Osteoblast (primary cell): ENCODE results near the gene HCFC1R1. TPM values are rescaled to one million over a fixed set of nuclear protein-coding genes. Genes with fewer than 3 reads are reported as not detected.

Experiments used
- DNase-seq: peaks from one replicate; pipeline ENCODE4 v3.0.0; 2011; ENCODE audit warnings: low spot score, mixed read lengths; ENCODE audit not compliant: insufficient read length; ENCODE audit errors: missing footprints
- H2AFZ ChIP-seq: 2 replicates; pipeline ENCODE4 v1.6.0; 2011; ENCODE audit warnings: mild to moderate bottlenecking, low read length
- H3K27ac ChIP-seq: 2 replicates; pipeline ENCODE4 v1.5.1; 2011; ENCODE audit warnings: mild to moderate bottlenecking, low read depth, low read length, moderate library complexity
- H3K27me3 ChIP-seq: 2 replicates; pipeline ENCODE4 v1.6.0; 2012; ENCODE audit warnings: mild to moderate bottlenecking, control low read depth, inconsistent platforms, low read length, moderate library complexity; ENCODE audit not compliant: insufficient read depth
- H3K36me3 ChIP-seq: 2 replicates; pipeline ENCODE4 v1.5.1; 2011; ENCODE audit warnings: mild to moderate bottlenecking, low read length, control low read depth, moderate library complexity; ENCODE audit not compliant: insufficient read depth
- H3K4me1 ChIP-seq: 2 replicates; pipeline ENCODE4 v1.5.1; 2011; ENCODE audit warnings: mild to moderate bottlenecking, low read length, control low read depth, moderate library complexity; ENCODE audit not compliant: insufficient read depth
- H3K4me2 ChIP-seq: 2 replicates; pipeline ENCODE4 v1.6.0; 2011; ENCODE audit warnings: mild to moderate bottlenecking, low read length; ENCODE audit not compliant: insufficient read depth
- H3K4me3 ChIP-seq: fragments of 200-600 bp; sonication (generic); 3 replicates; pipeline ENCODE4 v1.5.1; 2012; ENCODE audit warnings: mild to moderate bottlenecking, low read length, inconsistent platforms; ENCODE audit not compliant: insufficient read depth
- H3K79me2 ChIP-seq: 2 replicates; pipeline ENCODE4 v1.6.0; 2012; ENCODE audit warnings: mild to moderate bottlenecking, low read length, control low read depth, inconsistent platforms; ENCODE audit not compliant: insufficient read depth
- H3K9me3 ChIP-seq: 2 replicates; pipeline ENCODE4 v1.5.1; 2011; ENCODE audit warnings: low read depth, low read length, control low read depth
- H4K20me1 ChIP-seq: 2 replicates; pipeline ENCODE4 v1.6.0; 2012; ENCODE audit warnings: mild to moderate bottlenecking, low read length, control low read depth; ENCODE audit not compliant: insufficient read depth
- CTCF ChIP-seq: IDR thresholded peaks from 2 replicates; pipeline ENCODE4 v1.5.1; 2011; ENCODE audit warnings: mild to moderate bottlenecking, low read depth, low read length, moderate library complexity; ENCODE audit errors: extremely low read depth
- total RNA-seq: library from RNA; depleted of rRNA; stranded (reverse); fragments of >200 nt; gene quantifications from 2 replicates; pipeline ENCODE4 v1.2.3, GENCODE V29; 2012

Gene HCFC1R1
- total RNA-seq, 1 donor = 20.3 TPM

GRCh38 chr16:3050487-3050886 lies 26.7 kb upstream of the HCFC1R1 start:
- H3K27ac ChIP-seq = no peak overlapping the region
- H4K20me1 ChIP-seq = no peaks in the 10 kb centered on the region
- H3K4me3 ChIP-seq = no peak overlapping the region
- H3K36me3 ChIP-seq = no peaks in the 10 kb centered on the region
- no peak for TF ChIP-seq CTCF
- DNase-seq = no peak
- H3K4me1 ChIP-seq = no peaks in the 10 kb centered on the region
- H3K27me3 ChIP-seq = peaks cover 50% of the 10 kb centered on the region
- no peak overlapping the region for H2AFZ ChIP-seq
- H3K9me3 ChIP-seq = no peaks in the 10 kb centered on the region
- H3K4me2 ChIP-seq = no peak overlapping the region
- no peaks in the 10 kb centered on the region for H3K79me2 ChIP-seq

- H3K27me3 ChIP-seq = peaks cover 54% of the 10 kb centered on the region
- no peak overlapping the region for H2AFZ ChIP-seq
Observed at GRCh38 chr16:3049921-3050481, 26.3 kb upstream of the HCFC1R1 start.

GRCh38 chr16:3047387-3047720 lies 23.6 kb upstream of the HCFC1R1 start:
- Histone ChIP-seq H3K9me3 (no peaks in the 10 kb centered on the region), H2AFZ (no peak overlapping the region), H4K20me1 (no peaks in the 10 kb centered on the region), H3K79me2 (no peaks in the 10 kb centered on the region), H3K4me2 (no peak overlapping the region), H3K27ac (no peak overlapping the region), H3K4me1 (no peaks in the 10 kb centered on the region), H3K36me3 (no peaks in the 10 kb centered on the region), H3K27me3 (peaks cover 70% of the 10 kb centered on the region), H3K4me3 (no peak overlapping the region)
- DNase-seq = no peak
- TF ChIP-seq CTCF = no peak

More at GRCh38 chr16:3049921-3050481, 26.3 kb upstream of the HCFC1R1 start:
- Histone ChIP-seq H4K20me1 (no peaks in the 10 kb centered on the region), H3K9me3 (no peaks in the 10 kb centered on the region), H3K4me2 (no peak overlapping the region), H3K4me1 (no peaks in the 10 kb centered on the region), H3K79me2 (no peaks in the 10 kb centered on the region), H3K36me3 (no peaks in the 10 kb centered on the region), H3K27ac (no peak overlapping the region), H3K4me3 (no peak overlapping the region)
- peak; percentile 69 for DNase-seq
- TF ChIP-seq CTCF = no peak

- no peak overlapping the region for H3K4me2 ChIP-seq
- no peaks in the 10 kb centered on the region for H3K4me1 ChIP-seq
- no peaks in the 10 kb centered on the region for H3K9me3 ChIP-seq
- H2AFZ ChIP-seq = no peak overlapping the region
- DNase-seq = peak; percentile 91
- no peak overlapping the region for H3K27ac ChIP-seq
- H3K36me3 ChIP-seq = no peaks in the 10 kb centered on the region
- H4K20me1 ChIP-seq = no peaks in the 10 kb centered on the region
- peaks cover 70% of the 10 kb centered on the region for H3K27me3 ChIP-seq
- no peak for TF ChIP-seq CTCF
- H3K79me2 ChIP-seq = no peaks in the 10 kb centered on the region
- no peak overlapping the region for H3K4me3 ChIP-seq
Observed at GRCh38 chr16:3046641-3047386, 23.1 kb upstream of the HCFC1R1 start.
